ENCODE data around the gene GPT2.

Gene GPT2

DNA sequence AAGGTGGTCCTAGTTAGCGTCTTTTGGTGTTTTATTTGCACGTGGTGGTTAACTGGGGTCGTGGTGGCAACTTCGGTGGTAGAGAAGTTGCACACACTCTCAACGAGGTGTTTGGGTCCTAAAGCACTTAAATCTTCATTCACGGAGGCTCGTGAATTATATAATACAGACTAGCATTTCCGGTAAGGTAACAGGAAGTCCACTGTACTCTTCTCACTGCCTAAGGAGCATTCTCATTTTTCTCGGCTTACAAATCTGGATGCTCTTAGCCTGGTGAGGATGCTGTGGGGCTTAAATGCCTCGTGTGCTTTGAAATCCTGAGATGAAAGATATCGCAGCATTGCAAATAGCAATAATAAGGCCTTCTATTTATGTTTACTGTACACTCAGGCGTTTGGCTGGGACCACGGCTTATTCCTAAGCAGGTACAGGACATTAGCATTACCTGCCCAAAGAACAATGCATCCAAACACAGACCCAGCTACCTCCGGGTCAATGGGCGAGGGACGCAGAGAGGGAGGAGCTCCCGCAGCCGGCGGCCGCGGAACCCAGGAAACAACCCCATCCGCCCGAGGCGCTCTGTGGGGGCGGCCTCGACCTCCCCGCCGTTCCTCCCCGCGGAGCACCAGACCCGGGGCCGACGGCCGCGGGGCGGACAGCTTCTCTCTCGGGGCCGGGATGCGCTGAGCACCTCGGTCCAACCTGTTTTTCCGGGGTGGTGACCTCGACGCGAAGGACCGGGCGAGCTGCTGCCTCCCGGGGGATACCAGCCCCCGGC lies 88.5 kb downstream of the GPT2 start:
- DNase-seq, result peak; percentile 20

DNA sequence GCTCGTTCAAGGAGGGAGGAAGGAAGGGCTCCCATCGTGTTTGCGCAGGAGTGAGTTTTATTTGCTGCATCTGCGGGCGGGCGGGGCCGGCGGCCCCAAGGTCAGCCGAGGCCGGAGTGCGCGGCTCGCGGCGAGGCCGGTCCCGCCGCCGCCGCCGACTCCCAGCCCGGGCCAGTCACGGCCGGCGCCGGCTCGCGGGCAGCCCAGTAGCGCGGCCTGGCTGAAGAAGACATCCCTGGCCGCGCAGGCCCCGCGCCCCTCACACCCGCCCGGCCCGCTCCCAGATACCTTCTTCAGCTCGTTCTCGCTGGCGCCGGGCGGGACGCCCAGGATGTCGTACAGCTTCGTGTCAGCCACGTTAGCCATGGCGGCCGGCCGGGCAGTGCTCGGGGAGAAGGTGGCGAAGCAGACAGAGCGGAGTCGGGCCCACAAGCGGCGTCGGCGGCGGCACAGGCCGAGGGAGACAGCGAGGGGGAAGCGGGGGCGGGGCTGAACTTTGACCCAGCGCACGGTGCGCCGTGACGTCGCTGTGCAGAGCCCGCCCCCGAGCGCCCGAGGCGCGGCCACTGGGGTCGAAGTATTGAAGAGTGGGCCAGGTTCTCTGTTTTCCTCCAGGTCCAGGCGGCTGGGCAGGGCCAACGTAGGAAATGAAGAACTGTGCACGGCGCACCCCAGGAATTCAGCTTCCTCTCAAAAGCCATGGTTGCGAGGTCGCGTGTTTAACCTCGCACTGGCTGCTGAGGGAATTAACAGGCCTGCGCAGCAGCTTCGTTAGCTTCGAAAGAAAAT lies 89.2 kb downstream of the GPT2 start, which contains the start of gene DNAJA2:
Gene DNAJA2, minus strand, starts transcription at position 468 of the 789 bp plus-strand sequence. Its CDS starts 102 bp downstream, at position 366.
- peak; percentile 86 for DNase-seq

DNA sequence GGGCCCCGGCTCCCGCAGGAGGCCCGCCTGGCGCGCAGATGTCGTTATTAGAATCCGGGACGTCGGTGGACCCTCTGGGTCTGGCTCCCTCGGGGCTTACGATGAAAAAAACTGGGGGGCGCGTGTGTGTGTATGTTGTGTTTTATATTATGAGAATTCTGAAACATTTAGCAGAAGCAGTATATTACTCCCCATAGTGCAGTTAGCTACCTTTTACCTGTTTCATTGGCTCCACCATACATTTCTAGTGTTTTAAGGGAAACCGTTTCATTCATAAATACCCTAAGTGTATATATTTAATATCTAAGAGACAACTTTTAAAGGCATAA lies 89.8 kb downstream of the GPT2 start:
- DNase-seq, result no peak

DNA sequence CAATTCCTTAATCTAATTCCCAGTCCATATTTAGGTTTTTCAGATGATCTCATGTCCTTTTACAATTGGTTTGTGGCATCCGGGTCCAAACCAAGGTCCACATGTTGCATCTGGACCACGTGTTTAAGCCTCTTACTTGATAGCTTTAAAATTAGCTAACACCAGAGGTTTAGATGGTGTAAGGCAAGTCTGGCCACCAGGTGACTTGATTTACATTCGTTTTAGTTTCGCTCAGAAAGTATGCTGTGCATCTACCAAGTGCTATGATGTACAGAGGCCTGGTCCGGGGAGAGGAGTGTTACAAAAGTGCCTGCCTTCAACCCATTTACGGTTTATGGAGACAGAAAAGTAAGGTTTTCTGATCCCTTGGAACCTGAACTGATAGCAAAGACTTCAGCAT lies 90.2 kb downstream of the GPT2 start:
- DNase-seq, result peak; percentile 18

DNA sequence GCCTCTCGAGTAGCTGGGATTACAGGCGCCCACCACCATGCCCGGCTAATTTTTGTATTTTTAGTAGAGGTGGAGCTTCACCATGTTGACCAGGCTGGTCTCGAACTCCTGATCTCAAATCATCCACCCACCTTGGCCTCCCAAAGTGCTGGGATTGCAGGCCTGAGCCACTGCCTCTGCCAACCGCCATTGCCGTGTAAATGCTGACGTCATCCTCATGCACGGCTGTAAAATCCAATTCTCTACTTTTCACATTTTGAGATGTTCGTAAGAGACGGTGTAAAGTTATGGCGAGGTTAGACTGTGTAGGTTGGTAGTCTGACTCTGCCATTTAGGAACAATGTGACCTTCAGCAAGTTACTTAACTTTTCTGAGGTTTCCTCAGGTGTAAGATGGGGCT lies 91.0 kb downstream of the GPT2 start:
- DNase-seq, result no peak

DNA sequence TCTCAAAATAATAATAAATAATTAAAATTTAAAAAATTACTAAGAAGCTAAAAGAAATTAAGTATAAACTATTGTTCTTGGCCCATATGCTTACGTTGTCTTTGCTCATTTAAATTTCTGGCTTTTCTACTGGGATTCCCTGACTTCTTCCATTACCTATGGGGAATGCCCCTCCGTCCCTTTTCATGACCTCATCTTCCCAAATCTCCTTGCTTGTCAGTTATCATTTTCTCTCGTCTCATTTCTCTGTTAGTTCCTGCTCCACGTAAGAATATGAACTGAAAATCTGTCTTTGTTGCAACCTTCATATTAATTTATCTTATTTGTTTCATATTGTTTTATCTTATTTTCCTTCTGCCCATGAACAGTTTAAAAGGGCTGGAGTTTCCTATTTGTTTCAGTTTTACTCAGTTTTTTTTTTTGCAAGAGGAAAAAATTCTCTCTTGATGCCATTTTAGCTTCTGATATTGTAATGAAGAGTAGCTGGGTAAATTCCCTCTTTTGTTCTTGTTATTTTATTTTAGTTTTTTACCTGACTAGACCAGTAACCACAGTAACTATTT lies 91.8 kb downstream of the GPT2 start:
- DNase-seq, result no peak

DNA sequence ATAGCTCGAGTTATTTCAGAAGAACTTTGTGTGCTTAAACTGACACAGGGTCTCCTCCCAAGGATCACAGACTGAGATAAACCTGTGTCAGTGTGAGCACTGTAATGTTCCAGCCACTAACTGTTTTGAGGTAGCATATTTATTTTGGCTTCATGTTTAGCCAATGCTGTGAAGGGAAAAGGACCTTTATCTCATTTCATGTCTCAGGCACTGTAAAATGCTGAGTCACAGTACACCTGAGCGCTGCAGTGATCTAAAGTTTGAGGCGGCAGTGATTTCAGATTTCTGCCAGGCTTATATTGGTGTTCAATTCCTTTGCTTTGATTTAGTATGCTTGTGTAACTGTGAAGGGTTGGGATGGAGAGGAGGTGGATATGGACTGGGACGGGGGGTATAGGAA lies 92.4 kb downstream of the GPT2 start:
- DNase-seq, result no peak

Measured in fibroblast of skin of abdomen (primary cell).